GM19099 (cell line): ENCODE results near the gene CLECL1.
A peak's percentile ranks its signal among the peaks of the same experiment; 100 is the strongest.

ENCODE experiments used
- POLR2A ChIP-seq: IDR thresholded peaks from 3 replicates; pipeline ENCODE4 v1.6.1; 2011; ENCODE audit warnings: low read depth; ENCODE audit not compliant: insufficient read length; ENCODE audit errors: extremely low read depth

The CLECL1 gene

GRCh38 chr12:9673404-9674225 lies 59.3 kb downstream of the CLECL1 start:
- peak; percentile 46 for TF ChIP-seq POLR2A
